Stimulated activated naive CD8-positive, alpha-beta T cell treated with anti-CD3 and anti-CD28 coated beads, Interleukin-15, Interleukin-2, amounts not matched to agents 100 ng/mL and 50 ng/mL, for 24 hours (primary cell): ENCODE measurements around the gene IGF1R.

Source experiments
- H3K27ac Mint-ChIP-seq: one replicate; pipeline ENCODE4 v1.8.0; 2021; ENCODE audit warnings: mild to moderate bottlenecking, mixed read lengths
- H3K27me3 Mint-ChIP-seq: one replicate; pipeline ENCODE4 v1.8.0; 2021; ENCODE audit warnings: mixed read lengths
- H3K36me3 Mint-ChIP-seq: one replicate; pipeline ENCODE4 v1.8.0; 2021; ENCODE audit warnings: low read depth, mixed read lengths
- H3K4me1 Mint-ChIP-seq: one replicate; pipeline ENCODE4 v1.8.0; 2021; ENCODE audit warnings: low read depth, mixed read lengths
- H3K4me3 Mint-ChIP-seq: one replicate; pipeline ENCODE4 v1.8.0; 2021; ENCODE audit warnings: mild to moderate bottlenecking, mixed read lengths
- H3K9me3 Mint-ChIP-seq: one replicate; pipeline ENCODE4 v1.8.0; 2021; ENCODE audit warnings: mixed read lengths

Gene IGF1R

DNA sequence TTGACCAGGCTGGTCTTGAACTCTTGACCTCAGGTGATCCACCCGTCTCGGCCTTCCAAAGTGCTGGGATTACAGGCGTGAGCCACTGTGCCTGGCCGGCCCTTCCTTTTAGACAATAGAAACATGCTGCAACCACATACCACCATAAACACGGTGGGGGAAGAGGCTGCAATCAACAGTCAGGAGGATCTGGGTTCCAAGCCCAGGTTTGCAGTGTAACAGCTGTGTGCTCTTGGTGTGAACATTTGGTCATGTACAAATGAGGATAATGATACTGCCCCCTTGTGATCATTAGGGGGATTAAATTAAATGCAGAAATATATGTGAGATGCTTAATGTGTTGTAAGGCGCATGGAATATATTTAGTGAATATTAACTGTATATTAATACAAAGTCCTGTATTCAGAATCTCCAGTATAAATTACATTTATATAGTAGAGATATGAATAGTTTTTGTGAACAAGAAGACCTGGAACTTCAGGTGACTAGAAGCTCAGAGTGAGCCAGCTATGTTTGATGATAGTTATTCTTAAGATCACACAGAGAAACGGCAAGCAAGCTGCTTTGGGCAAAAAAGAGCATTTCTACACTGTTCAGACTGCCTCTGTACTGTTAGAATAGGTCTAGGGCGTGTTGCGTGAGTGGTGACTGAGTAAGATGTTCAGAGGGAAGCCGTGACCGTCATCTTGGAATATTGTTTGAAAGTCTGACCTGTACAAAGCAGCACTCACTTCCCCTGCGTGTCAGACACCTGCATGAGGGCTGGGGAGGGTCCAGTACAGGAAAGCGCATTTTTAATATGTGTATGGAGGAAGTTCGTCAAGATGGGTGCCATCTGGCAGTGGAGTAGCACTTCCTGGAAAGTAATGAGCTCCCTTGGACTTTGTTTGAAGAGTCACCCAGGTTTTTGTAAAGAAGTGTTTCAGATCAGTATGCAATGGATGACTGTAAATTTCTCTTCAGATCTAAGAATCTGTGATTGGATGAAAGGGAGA lies 233.5 kb downstream of the IGF1R start:
- Mint-ChIP-seq H3K4me1 (peaks cover 5% of the 10 kb centered on the region), H3K4me3 (no peak overlapping the region), H3K27me3 (no peaks in the 10 kb centered on the region), H3K9me3 (no peaks in the 10 kb centered on the region), H3K27ac (no peak overlapping the region), H3K36me3 (no peaks in the 10 kb centered on the region)

DNA sequence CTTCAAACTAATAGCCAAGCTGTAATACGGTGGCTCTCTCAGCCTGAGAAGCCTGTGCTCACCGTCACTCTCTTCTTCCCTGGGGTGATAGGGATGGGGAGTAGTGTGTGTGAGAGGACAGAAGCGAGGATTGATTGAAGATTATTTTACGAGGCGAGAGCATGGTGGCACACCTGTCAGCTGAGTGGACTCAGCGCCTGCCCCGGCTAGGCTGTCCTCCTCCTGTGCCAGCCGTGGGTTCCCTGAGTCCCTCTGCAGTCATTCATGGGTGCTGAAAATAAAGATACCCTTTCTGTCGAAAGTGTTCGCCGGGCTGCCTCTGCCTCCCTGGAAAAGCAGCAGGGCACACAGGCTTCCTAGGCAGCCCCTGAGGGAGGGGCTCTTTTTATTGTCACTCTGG lies 235.1 kb downstream of the IGF1R start:
- peaks cover 5% of the 10 kb centered on the region for H3K4me1 Mint-ChIP-seq
- no peak overlapping the region for H3K27ac Mint-ChIP-seq
- H3K4me3 Mint-ChIP-seq: no peak overlapping the region
- H3K27me3 Mint-ChIP-seq: no peaks in the 10 kb centered on the region
- no peaks in the 10 kb centered on the region for H3K36me3 Mint-ChIP-seq
- no peaks in the 10 kb centered on the region for H3K9me3 Mint-ChIP-seq

DNA sequence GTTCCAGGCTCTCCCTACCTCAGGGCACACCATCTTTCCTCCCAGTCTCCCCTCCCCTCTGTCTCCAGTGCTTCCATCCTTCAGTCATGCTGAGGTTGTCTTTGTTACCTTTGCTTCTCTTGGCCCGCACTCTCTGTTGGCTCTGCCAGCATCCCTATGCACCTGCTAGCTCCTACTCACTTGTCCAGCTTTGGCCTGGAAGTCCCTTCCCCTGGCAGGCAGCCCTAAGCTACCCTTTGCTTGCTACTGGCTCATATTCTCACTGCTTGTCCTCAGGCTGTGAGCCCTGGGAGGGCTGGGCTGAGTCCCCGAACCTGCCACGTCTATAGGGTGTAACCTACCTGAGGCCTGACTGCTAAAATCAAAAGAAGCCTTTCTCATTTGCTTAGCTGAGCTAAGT lies 236.6 kb downstream of the IGF1R start:
- Mint-ChIP-seq H3K4me1 (peaks cover 5% of the 10 kb centered on the region), H3K4me3 (no peak overlapping the region), H3K9me3 (no peaks in the 10 kb centered on the region), H3K27me3 (no peaks in the 10 kb centered on the region), H3K36me3 (no peaks in the 10 kb centered on the region), H3K27ac (no peak overlapping the region)

DNA sequence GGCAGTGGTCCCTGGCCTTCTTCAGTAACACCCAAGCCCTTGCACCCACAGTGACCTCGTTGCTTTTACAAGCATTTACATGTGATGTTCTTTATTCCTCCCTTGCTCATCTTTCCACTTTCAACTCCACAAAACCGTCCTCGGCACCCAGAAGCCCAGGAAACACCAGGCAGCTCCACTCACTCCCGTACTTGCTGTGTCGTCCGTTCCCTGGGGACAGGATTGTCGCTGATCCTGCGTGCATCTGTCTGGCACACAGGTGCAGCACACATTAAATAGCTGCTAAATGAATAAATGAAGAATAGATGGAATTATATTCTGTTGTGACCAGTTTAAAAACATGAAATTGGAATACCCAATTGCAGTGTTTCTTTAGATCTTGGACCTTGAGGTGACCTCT lies 239.6 kb downstream of the IGF1R start:
- Mint-ChIP-seq H3K9me3 (no peaks in the 10 kb centered on the region), H3K36me3 (no peaks in the 10 kb centered on the region), H3K4me1 (peaks cover 6% of the 10 kb centered on the region), H3K27me3 (no peaks in the 10 kb centered on the region), H3K4me3 (no peak overlapping the region), H3K27ac (no peak overlapping the region)

DNA sequence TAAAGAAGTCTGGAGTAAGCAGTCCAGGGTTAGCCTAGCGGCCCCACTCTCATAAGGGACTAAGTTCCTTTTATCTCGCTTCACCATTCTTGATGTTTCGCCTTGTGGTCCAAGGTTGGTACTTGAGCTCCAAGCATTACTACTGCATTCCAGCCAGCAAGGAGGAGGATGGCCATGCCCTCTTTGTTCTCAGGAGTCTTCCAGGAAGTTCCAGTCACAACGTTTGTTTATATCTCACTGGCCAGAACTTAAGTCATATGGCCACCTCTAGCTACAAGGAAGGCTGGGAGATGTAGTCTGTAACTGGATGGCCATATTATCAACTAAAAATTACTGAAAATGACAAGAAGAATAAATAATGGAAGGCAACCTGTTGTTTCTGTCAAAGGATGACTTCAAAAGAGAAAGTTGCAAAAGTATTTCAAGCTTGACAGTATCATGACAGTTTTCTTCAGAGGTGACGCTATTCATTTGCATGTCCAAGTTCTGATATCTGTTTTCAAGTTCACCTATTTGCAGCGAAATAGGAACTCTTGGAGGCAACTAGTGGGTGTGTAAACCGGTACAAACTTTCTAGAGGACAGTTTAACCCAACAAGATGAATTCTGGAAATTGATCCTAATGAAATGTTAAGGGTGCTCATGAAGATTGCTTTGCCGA lies 240.6 kb downstream of the IGF1R start:
- H3K27me3 Mint-ChIP-seq: no peaks in the 10 kb centered on the region
- no peaks in the 10 kb centered on the region for H3K9me3 Mint-ChIP-seq
- no peak overlapping the region for H3K4me3 Mint-ChIP-seq
- H3K36me3 Mint-ChIP-seq: no peaks in the 10 kb centered on the region
- peaks cover 6% of the 10 kb centered on the region for H3K4me1 Mint-ChIP-seq
- no peak overlapping the region for H3K27ac Mint-ChIP-seq

DNA sequence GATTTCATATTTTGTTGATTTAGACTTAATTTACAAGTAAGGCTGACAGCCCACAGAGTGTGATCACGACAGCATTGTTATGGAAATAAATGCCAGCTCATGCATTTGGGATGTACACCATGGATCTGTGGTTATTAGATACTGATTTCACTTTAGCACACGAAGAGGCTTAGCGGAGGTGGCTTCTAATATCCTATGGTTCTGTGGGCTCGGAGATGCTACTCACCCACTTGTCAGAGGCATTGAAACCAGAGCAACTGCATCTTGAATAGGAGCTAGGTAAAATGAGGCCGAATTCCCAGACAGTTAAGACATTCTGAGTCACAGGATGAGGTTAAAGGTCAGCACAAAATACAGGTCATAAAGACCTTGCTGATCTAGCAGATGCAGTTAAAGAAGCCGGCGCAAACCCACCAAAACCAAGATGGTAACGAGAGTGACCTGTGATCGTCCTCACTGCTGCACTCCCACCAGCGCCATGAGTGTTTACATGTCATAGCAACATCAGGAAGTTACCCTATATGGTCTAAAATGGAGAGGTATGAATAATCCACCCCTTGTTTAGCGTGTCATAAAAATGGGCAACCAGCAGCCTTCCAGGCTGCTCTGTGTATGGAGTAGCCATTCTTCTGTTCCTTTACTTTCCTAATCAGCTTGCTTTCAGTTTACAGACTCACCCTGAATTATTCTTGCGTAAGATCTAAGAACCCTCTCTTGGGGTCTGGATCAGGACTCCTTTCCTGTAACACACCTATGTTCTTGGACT lies 241.8 kb downstream of the IGF1R start:
- Mint-ChIP-seq H3K27ac (no peak overlapping the region), H3K36me3 (no peaks in the 10 kb centered on the region), H3K4me1 (peaks cover 6% of the 10 kb centered on the region), H3K27me3 (no peaks in the 10 kb centered on the region), H3K4me3 (no peak overlapping the region), H3K9me3 (no peaks in the 10 kb centered on the region)

DNA sequence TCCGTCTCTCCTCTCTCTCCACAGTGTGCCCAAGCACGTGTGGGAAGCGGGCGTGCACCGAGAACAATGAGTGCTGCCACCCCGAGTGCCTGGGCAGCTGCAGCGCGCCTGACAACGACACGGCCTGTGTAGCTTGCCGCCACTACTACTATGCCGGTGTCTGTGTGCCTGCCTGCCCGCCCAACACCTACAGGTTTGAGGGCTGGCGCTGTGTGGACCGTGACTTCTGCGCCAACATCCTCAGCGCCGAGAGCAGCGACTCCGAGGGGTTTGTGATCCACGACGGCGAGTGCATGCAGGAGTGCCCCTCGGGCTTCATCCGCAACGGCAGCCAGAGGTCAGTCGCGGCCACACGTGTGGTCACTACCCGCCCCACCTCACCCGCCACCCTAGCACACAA lies 243.0 kb downstream of the IGF1R start:
- no peak overlapping the region for H3K27ac Mint-ChIP-seq
- no peak overlapping the region for H3K4me3 Mint-ChIP-seq
- H3K9me3 Mint-ChIP-seq: no peaks in the 10 kb centered on the region

DNA sequence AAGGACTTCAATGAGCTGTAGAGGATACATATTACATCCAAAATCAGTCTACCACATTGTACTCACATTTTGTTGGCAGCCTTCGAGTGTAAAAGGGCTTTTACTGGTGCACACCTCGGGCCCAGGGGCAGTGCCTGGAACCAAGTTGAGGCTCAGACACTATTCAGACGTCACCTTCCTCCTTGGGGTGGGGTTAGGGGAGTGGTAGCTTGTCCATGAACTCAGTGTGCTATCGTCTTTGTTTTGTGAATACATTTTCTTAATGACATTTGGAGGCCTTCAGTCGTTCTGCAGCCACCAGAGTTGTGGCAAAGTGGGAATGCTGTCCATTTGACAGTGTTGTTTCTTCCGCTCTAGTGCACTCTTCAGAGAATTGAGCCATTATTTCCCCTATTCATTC lies 245.1 kb downstream of the IGF1R start:
- peaks cover 6% of the 10 kb centered on the region for H3K4me1 Mint-ChIP-seq
- H3K27me3 Mint-ChIP-seq: no peaks in the 10 kb centered on the region

More for the DNA sequence above, 243.0 kb downstream of the IGF1R start:
- peaks cover 6% of the 10 kb centered on the region for H3K4me1 Mint-ChIP-seq
- no peaks in the 10 kb centered on the region for H3K36me3 Mint-ChIP-seq
- no peaks in the 10 kb centered on the region for H3K27me3 Mint-ChIP-seq

DNA sequence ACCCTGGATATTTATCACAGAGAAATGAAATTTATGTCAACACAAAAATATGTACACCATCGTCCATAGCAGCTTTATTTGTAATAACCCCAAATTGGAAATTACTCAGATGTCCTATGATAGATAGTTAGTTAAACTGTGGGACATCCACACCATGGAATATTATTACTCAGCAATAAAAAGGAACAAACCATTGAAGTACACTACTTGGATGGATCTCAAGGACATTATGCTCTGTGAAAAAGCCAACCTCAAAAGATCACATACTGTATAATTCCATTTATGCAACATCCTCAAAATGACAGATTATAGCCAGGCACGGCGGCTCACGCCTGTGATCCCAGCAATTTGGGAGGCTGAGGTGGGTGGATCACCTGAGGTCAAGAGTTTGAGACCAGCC lies 246.0 kb downstream of the IGF1R start:
- Mint-ChIP-seq H3K27ac (no peak overlapping the region), H3K4me1 (peaks cover 6% of the 10 kb centered on the region), H3K4me3 (no peak overlapping the region), H3K36me3 (peaks cover 12% of the 10 kb centered on the region), H3K9me3 (no peaks in the 10 kb centered on the region), H3K27me3 (no peaks in the 10 kb centered on the region)

More for the DNA sequence above, 245.1 kb downstream of the IGF1R start:
- no peak overlapping the region for H3K4me3 Mint-ChIP-seq
- H3K36me3 Mint-ChIP-seq: peaks cover 12% of the 10 kb centered on the region
- no peak overlapping the region for H3K27ac Mint-ChIP-seq
- no peaks in the 10 kb centered on the region for H3K9me3 Mint-ChIP-seq

DNA sequence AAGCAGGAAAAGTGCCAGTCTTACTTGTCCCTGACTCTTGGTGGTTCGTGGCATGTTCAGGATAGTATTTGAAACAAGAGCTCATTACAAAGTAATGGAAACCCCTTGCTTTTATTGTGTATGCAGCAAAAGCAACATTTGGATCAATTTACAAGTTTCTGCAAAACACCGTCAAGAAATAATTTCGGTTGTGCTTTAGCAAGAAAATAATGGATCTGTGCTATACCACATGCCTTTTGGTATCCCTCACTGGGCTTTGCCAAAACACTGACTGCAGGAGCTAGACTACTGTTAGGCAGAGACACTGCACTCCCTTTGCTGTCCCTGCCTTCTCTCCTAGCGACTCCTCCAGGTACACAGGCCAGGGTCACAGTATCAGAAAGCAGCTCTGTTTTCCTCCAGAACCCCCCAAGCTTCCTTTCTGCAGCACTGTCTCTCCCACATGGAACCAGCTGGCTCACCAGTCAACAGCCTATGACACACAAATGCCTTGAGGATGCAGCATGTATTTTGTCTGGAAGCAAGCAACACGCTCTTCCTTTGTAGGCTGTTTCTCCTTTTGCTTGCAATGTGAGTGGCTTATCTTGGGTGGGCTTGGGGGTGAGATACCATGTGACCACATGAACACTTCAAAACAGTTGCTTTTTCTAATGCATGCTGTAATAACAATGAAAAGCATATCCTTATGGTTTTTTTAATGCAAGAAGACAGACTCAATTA lies 247.8 kb downstream of the IGF1R start:
- Mint-ChIP-seq H3K9me3 (no peaks in the 10 kb centered on the region), H3K36me3 (peaks cover 12% of the 10 kb centered on the region), H3K4me3 (no peak overlapping the region), H3K27ac (no peak overlapping the region), H3K4me1 (no peaks in the 10 kb centered on the region), H3K27me3 (no peaks in the 10 kb centered on the region)

DNA sequence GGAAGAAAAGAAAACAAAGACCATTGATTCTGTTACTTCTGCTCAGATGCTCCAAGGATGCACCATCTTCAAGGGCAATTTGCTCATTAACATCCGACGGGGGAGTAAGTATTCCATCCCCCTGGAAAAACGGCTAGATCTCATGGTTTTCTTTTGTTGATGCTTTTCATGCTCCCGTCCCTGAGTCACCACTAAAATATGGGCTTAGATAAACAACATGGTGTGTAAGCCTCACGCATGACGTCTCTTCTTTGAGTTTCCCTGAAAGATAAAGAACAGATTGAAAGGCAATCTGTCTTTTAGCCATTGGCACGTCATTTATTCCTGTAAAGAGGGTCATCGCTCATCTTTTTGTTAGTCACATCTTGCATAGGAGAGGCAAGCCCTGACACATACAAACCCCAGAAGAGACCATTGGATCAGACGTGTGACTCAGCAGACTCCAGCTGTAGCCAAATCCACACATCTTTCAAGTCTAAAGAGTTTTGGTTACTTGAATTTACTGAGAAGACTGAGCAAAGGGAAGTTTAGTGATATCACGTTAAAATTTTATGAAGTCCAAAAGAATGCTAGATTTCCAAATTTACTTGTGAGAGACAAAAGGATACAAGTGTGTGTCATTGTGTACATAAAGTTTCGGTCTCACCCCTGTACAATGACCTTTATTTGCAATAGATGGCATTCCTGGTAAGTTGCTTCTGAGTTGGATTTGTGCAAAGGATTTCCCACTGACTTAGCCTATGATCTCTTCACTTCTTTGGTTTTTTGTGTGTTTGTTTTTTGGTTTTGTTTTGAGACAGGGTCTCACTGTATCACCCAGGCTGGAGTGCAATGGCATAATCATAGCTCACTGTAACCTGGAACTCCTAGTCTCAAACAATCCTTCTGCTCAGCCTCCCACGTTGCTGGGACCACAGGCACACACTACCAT lies 248.7 kb downstream of the IGF1R start:
- Mint-ChIP-seq H3K4me1 (peaks cover 3% of the 10 kb centered on the region), H3K9me3 (no peaks in the 10 kb centered on the region), H3K36me3 (peaks cover 12% of the 10 kb centered on the region), H3K27ac (no peak overlapping the region), H3K4me3 (no peak overlapping the region), H3K27me3 (no peaks in the 10 kb centered on the region)

DNA sequence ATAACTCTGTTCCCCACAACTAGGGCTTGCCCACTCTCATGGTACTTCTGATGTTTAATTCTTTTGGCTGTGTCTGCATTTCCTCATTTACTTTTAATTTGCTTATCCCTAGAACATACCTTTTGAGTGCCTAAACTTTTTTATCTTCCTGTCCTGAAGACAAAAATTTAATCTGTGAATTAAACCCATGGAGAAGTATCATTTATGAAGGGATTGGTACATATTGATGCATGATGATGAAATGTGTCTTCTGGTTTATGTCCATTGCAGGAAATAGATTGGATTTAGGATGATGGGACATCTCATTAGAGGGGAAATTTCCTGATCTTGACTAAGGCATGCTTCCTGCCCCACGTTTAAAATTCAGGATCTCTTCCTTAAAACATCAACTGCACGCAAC lies 249.8 kb downstream of the IGF1R start:
- H3K4me1 Mint-ChIP-seq: peaks cover 5% of the 10 kb centered on the region
- H3K9me3 Mint-ChIP-seq: no peaks in the 10 kb centered on the region
- H3K27ac Mint-ChIP-seq: no peak overlapping the region
- H3K4me3 Mint-ChIP-seq: no peak overlapping the region
- no peaks in the 10 kb centered on the region for H3K27me3 Mint-ChIP-seq
- peaks cover 12% of the 10 kb centered on the region for H3K36me3 Mint-ChIP-seq

DNA sequence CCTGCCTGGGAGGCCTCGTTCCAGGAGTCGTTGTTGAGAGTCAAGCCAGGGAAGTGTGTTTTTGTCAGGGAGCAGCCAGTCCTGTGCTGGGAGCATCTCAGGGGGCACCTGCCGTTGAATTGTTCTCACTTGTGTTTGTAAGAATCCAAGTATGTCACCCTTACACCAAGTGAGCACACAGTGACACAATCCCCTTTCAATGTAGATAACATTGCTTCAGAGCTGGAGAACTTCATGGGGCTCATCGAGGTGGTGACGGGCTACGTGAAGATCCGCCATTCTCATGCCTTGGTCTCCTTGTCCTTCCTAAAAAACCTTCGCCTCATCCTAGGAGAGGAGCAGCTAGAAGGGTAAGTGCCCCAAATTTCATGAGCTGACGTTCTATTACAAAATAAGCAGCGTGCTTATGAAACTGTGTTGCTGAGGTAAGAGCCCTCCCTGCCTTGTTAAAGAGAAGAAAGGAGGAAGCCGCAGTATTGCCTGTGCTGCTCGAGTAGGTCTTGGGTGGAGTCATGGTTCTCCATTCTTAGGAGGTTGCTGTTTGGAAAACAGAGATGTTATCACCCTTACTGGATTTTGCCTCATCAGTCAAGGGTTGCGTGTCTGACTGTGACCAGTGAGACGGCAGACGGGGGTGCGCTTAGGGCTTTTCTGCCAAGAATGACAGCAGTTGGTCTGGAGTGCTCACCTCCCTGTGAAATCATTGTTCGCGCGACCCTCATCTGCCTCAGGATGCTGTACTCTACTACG lies 251.1 kb downstream of the IGF1R start:
- peaks cover 13% of the 10 kb centered on the region for H3K4me1 Mint-ChIP-seq
- H3K36me3 Mint-ChIP-seq: peaks cover 16% of the 10 kb centered on the region
- no peak overlapping the region for H3K4me3 Mint-ChIP-seq
- no peaks in the 10 kb centered on the region for H3K9me3 Mint-ChIP-seq
- H3K27me3 Mint-ChIP-seq: no peaks in the 10 kb centered on the region
- no peak overlapping the region for H3K27ac Mint-ChIP-seq
